ENCODE data around the gene STK39.

STK39 gene

GRCh38 chr2:168137510-168138180 lies 109.8 kb downstream of the STK39 start:
- Histone ChIP-seq H3K27me3 (ENCODE audit: insufficient read depth, low read length, poor library complexity) (no peaks in the 10 kb centered on the region), H3K27ac (ENCODE audit: low read length) (no peak overlapping the region), H3K79me2 (ENCODE audit: insufficient read depth, low read length) (no peaks in the 10 kb centered on the region), H3K9ac (ENCODE audit: low read depth, low read length) (no peak overlapping the region), H3K4me1 (ENCODE audit: insufficient read depth, low read length) (no peaks in the 10 kb centered on the region), H3K36me3 (ENCODE audit: insufficient read depth, low read length) (peaks cover 35% of the 10 kb centered on the region), H3K4me2 (ENCODE audit: insufficient read depth, low read length) (no peak overlapping the region), H2AFZ (ENCODE audit: low read depth, low read length) (no peak overlapping the region), H4K20me1 (ENCODE audit: insufficient read depth, low read length) (peaks cover under 1% of the 10 kb centered on the region; the same call in 1 of the 2 replicates), H3K4me3 (ENCODE audit: low read depth in 1 of 2, low read length in 2 of 2) (no peak overlapping the region), H3K9me3 (ENCODE audit: insufficient read depth, low read length, severe bottlenecking) (no peaks in the 10 kb centered on the region)
- DNase-seq (no peak), ATAC-seq (ENCODE audit: insufficient read depth, low read depth) (no peak)
- TF ChIP-seq EZH2 (IDR thresholded peaks at IDR 0.05; ENCODE audit: borderline replicate concordance, low read depth, low read length, severe bottlenecking): no peak
- TF ChIP-seq, protein P1, sequence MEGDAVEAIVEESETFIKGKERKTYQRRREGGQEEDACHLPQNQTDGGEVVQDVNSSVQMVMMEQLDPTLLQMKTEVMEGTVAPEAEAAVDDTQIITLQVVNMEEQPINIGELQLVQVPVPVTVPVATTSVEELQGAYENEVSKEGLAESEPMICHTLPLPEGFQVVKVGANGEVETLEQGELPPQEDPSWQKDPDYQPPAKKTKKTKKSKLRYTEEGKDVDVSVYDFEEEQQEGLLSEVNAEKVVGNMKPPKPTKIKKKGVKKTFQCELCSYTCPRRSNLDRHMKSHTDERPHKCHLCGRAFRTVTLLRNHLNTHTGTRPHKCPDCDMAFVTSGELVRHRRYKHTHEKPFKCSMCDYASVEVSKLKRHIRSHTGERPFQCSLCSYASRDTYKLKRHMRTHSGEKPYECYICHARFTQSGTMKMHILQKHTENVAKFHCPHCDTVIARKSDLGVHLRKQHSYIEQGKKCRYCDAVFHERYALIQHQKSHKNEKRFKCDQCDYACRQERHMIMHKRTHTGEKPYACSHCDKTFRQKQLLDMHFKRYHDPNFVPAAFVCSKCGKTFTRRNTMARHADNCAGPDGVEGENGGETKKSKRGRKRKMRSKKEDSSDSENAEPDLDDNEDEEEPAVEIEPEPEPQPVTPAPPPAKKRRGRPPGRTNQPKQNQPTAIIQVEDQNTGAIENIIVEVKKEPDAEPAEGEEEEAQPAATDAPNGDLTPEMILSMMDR (IDR thresholded peaks at IDR 0.05; ENCODE audit: borderline replicate concordance, extremely low read depth, low read length, poor library complexity, severe bottlenecking): no peak

DNA sequence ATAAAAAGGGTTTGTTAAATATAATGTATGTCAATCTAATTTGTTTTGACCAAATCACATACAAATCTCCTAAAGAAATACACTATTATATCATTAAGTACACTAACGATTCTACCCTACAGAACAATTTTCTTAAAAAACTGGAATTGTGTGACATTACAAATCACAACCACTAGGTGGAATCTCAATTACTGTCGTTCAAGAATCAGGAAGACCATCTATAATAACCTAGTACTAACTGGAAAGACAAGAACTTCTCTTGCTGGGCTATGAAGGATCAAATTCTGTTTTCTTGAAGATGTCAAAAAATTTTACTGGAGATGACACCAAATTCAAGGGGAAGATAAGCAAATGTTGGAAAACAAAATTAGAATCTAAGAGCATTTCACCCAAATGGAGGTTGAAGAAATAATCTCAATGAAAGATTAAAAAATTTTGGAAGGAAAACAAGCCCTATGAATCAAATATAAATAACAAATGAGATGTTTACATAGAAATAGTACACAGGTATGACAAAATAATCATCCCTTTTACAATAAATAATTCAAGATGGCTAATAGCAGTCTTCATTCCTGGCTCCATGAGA lies 110.9 kb downstream of the STK39 start:
- TF ChIP-seq, protein P1 (IDR thresholded peaks at IDR 0.05; ENCODE audit: borderline replicate concordance, extremely low read depth, low read length, poor library complexity, severe bottlenecking): peak; percentile 68
- TF ChIP-seq EZH2 (IDR thresholded peaks at IDR 0.05; ENCODE audit: borderline replicate concordance, low read depth, low read length, severe bottlenecking): no peak
- H4K20me1 ChIP-seq (ENCODE audit: insufficient read depth, low read length): peaks cover 3% of the 10 kb centered on the region; the same call in 1 of the 2 replicates
- no peaks in the 10 kb centered on the region for H3K27me3 ChIP-seq (ENCODE audit: insufficient read depth, low read length, poor library complexity)
- no peak overlapping the region for H3K4me3 ChIP-seq (ENCODE audit: low read depth in 1 of 2, low read length in 2 of 2)
- ATAC-seq (ENCODE audit: insufficient read depth, low read depth) (peak; percentile 62), DNase-seq (no peak)
- no peak overlapping the region for H2AFZ ChIP-seq (ENCODE audit: low read depth, low read length)
- H3K4me1 ChIP-seq (ENCODE audit: insufficient read depth, low read length): no peaks in the 10 kb centered on the region
- H3K79me2 ChIP-seq (ENCODE audit: insufficient read depth, low read length): no peaks in the 10 kb centered on the region
- H3K4me2 ChIP-seq (ENCODE audit: insufficient read depth, low read length): no peak overlapping the region
- H3K36me3 ChIP-seq (ENCODE audit: insufficient read depth, low read length): peaks cover 36% of the 10 kb centered on the region
- H3K27ac ChIP-seq (ENCODE audit: low read length): no peak overlapping the region
- H3K9me3 ChIP-seq (ENCODE audit: insufficient read depth, low read length, severe bottlenecking): no peaks in the 10 kb centered on the region
- H3K9ac ChIP-seq (ENCODE audit: low read depth, low read length): no peak overlapping the region

DNA sequence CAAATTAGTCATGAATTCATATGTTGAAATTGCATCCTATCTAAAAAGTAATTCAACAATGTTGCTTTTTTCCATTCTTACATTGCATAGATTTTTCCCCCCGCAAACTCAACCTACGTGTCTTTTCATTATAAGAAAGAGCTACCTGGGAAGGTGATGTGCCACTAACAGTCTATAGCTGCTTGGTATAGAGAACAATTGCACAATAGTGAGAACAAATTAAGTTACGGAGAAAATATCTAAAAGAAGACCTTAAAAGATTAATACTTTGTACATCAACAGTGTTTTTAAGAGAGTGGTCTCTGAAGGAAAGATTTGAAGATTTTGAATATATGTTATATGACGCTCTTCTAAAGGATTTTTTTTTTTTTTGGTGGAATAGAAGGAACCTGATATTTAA lies 111.8 kb downstream of the STK39 start:
- Histone ChIP-seq H3K36me3 (ENCODE audit: insufficient read depth, low read length) (peaks cover 39% of the 10 kb centered on the region), H4K20me1 (ENCODE audit: insufficient read depth, low read length) (peaks cover 3% of the 10 kb centered on the region; the same call in 1 of the 2 replicates), H3K4me1 (ENCODE audit: insufficient read depth, low read length) (no peaks in the 10 kb centered on the region), H3K4me2 (ENCODE audit: insufficient read depth, low read length) (no peak overlapping the region), H3K27me3 (ENCODE audit: insufficient read depth, low read length, poor library complexity) (no peaks in the 10 kb centered on the region), H2AFZ (ENCODE audit: low read depth, low read length) (no peak overlapping the region), H3K27ac (ENCODE audit: low read length) (no peak overlapping the region), H3K79me2 (ENCODE audit: insufficient read depth, low read length) (no peaks in the 10 kb centered on the region), H3K9ac (ENCODE audit: low read depth, low read length) (no peak overlapping the region), H3K9me3 (ENCODE audit: insufficient read depth, low read length, severe bottlenecking) (no peaks in the 10 kb centered on the region), H3K4me3 (ENCODE audit: low read depth in 1 of 2, low read length in 2 of 2) (no peak overlapping the region)
- TF ChIP-seq EZH2 (IDR thresholded peaks at IDR 0.05; ENCODE audit: borderline replicate concordance, low read depth, low read length, severe bottlenecking): no peak
- TF ChIP-seq, protein P1 (IDR thresholded peaks at IDR 0.05; ENCODE audit: borderline replicate concordance, extremely low read depth, low read length, poor library complexity, severe bottlenecking): no peak
- no peak for DNase-seq
- ATAC-seq (ENCODE audit: insufficient read depth, low read depth): no peak
